Activated CD8-positive, alpha-beta memory T cell treated with anti-CD3 and anti-CD28 coated beads for 4 hours (primary cell): ENCODE results near the gene OR12D1.

ENCODE experiments used
- DNase-seq, 2 donors: peaks; one replicate each; pipeline ENCODE4 v3.0.0-alpha.2; 2020; ENCODE audit warnings: low read depth in 2 of 2

Gene OR12D1

DNA sequence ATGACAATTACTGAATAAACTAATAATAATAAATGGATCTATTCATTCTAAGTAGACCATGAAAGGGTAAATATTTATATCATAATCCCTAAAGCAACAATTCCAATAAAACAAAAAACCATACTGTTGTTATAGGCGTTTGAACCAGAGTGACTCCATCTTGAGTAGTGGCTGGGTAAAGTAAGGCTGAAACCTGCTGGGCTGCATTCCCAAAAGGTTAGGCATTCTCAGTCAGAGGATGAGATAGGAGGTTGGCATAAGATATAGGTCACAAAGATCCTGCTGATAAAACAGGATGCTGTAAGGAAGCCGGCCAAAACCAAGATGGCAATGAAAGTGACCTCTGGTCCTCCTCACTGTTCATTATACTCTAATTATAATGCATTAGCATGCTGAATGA lies 50.6 kb downstream of the OR12D1 start:
- DNase-seq, result no peak

DNA sequence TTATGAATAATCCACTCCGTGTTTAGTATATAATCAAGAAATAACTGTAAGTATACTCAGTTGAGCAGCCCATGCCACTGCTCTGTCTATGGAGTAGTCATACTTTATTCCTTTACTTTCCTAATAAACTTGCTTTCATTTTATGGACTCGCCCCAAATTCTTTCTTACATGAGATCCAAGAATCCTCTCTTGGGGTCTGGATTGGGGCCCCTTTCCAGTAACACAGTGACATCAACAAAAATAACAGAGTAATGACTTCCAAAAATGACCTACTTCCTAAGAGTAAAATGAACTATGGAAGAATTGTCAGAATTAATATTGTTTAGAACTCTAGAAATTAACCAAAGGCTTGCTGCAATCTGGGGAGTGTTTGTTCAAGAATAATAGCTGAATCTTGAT lies 51.1 kb downstream of the OR12D1 start:
- no peak for DNase-seq

DNA sequence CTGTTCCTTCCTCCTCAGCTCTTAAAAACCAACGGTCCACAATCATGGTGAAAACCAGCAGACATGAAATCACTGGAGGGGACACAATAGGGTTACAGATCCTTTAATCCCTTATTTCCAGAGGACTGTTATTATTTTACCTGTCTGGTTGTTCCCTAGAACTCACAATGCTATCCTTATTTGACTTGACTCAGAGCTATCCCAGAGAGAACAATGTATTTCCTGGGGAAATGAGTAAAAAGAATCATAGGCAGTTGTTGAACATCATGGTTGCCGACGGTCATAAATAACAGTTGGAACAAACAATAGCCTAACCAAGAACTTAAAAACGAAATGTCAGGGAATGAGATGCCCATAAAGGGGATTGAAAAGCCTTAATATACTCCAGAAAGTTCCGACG lies 51.5 kb downstream of the OR12D1 start:
- DNase-seq, result no peak
